GM20431 (cell line): ENCODE data around the gene LRRC32.
"Not testable (repeated sequence)": the region's sequence is repeated elsewhere in the genome, so short reads cannot be mapped to it uniquely, and the experiment has no call there.

Source experiments
- in situ Hi-C: fragments of 300-500 bp; cut with MseI, MboI; formaldehyde crosslinking; loops from one replicate; pipeline ENCODE4 v1.15.0; 2020; ENCODE audit warnings: low sequenced_read_pairs; ENCODE audit not compliant: unreplicated experiment

LRRC32 gene

GRCh38 chr11:76622493-76623094 lies 48.0 kb downstream of the LRRC32 start:
- in situ Hi-C loops: no loop called here

GRCh38 chr11:76621868-76622267 lies 48.7 kb downstream of the LRRC32 start:
- in situ Hi-C loops: no loop called here

DNA sequence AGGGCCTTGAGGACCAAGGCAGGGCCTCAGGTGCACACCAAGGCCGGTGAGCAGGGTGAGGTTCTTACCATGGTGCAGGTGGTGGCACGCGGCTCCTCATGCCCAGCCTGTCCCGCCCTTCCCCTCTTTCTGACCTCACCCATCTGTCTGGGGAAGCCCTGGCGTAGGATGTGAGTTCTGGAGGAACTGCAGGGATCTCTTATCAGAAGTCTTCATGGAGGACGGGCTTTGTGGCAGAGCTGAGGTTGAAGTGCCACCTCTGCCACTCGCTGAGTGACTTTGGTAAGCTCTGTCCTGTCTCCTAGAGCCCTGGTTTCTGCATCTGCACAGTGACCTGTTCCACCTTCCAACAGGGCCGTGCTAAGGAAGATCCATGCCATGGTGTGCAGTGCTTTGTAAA lies 49.1 kb downstream of the LRRC32 start:
- in situ Hi-C loops: no loop called here

DNA sequence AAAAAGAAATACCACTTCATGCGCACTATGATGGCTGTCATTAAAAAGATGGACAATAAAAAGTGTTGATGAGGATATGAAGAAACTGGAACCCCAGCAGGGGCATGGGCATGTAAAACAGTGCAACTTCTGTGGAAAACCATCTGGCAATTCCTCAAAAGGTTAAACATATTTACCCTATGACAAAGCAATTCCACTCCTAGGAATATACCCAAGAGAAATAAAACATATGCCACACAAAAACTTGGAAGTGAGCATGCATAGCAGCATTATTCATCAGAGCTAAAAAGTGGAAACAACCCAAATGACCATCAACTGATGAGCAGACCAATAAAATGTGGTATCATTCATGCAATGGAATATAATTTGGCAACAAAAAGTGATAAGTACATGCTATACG lies 50.1 kb downstream of the LRRC32 start:
- in situ Hi-C loops: no loop called here

DNA sequence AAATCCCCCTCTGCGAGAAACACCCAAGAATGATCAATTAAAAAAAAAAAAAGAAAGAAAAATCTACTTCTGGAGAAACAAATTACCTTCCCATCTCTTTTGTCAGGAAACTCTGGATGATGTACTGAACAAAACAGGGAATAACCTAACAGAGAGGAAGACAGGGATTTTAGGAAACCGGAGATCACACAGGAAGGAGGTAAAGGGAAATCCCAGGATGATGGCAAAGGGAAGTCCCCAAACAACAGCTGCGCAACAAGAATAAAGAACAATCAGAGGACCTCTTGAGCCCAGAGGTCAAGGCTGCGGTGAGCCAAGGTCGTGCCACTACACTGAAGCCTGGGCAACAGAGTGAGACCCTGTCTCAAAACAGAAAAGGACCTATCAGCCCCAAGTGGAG lies 50.7 kb downstream of the LRRC32 start:
- in situ Hi-C loops: not testable (repeated sequence)

DNA sequence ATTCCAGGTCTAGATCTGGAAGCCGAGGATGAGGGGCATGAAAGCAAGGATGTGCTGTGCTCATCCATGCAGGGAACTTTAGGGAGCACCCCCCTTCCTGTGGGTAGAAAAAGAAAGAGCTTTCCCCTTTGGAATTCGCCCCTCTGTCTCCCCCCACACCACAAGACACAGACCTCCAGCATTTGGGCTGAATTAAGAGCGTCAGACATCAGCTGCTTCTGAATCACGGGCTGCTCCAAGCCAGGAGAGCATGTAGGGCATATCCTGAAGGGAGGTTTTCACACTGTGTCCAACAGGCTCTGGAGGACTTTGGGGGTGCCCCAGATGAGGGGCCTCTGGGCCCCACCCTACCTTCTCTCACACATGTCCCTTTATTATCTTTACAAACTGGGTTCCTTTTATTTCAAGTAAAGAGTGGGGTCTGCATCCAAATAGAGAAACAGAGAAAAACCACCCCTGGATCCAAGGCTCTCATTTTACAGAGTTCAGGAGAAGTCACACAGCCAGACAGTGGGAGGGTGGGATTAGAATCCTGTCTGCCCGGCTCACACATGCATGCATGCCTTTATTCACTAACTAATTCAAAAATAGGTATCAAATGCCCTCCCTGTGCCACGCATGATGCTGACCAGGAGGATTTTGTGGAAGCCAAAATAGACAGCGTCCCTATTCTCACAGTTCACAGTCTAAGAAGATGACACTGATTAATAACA lies 52.8 kb downstream of the LRRC32 start:
- in situ Hi-C loops: no loop called here

DNA sequence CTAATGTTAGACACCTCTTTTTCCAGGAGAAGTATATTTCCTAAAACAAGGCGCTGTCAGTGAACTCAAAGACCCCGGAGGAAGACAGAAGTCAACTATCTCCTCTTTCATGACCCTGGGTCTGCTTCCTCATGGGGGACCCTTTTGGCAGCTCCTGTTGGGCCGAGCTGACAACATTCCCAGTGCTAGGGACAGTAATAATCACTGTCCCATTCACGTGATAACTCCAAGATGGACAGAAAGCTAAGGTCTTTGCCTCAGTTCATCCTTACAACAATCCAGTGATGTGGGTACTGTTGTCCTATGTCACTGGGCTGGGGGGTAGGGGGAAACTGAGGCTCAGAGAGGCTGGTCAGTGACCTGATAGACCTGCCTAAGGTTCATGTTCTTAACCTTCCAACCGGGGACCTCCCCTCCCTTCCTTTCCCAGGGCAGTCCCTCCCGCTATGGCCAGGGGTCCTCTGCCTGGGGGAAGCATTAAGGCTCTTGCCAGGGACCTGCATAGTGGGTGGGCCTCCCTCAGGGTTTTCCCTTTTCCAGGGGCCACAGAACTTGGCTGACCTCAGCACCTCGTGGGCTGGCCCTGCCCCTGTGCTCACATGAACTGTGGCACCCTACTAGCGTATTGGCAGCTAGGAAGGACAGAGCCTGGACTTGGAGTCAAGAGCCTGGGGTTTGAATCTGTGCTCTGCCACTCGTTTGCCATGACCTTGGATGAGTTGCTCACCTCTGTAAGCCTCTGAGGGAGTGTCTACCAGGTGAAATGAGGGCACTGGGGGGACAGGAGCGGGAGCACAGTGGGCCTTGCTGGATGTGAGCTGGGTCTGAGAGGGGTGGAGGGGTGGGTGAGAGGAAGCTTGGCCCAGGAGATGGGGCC lies 53.6 kb downstream of the LRRC32 start:
- in situ Hi-C loops: no loop called here

DNA sequence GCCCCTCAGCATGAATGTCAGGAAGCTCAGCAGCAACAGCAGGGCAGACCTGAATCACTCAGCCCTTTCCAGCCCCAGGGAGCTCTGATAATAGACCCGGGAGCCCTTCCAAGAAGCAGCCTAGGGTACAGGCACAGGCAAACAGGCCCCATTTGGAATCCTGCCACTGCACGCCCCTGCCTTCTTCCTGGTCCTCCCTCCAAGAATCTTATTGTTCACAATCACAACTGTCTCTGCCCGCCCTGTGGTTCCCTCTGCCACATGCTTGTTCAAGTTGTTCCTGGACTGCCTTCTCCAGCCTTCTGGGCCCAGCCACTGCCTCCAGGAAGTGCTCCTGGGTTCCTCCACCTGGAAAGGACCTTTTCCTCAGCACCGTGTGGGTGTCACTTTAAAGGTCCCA lies 54.6 kb downstream of the LRRC32 start:
- in situ Hi-C loops: no loop called here

DNA sequence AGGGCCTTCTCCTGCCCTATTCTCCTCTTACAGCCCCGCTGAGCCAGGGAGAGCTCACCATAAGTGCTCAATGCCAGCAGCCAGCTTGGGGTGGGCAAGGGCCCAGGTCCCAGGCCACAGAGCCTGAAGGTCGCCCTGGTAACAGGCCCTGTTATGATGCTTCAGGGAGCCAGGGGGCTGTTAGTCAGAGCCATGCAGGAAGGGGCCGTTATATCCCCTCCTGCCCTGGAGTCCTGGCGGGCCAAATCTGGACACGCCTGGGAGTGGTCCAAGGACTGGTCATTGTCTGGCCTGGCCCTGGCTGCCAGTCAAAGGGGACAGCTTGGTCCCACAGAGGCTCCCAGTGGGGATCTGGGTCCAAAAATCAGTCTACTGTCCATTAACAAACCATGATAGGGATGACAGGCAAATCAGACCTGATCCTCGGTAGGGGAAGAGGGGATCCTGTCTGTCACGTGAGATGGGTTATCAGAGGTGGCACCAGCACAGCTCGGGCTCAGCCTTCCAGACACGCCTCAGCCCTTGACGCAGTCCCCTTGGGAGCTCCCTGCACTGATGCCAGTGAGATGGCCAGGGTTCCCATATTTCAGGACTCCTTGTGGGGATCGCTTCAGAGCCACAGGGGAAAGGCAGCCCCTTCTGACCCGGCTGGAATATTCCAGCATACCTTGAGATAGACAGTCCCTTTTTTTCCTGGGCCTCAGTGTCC lies 55.9 kb downstream of the LRRC32 start:
- in situ Hi-C loops: no loop called here

GRCh38 chr11:76613901-76614300 lies 56.6 kb downstream of the LRRC32 start:
- in situ Hi-C loops: no loop called here

GRCh38 chr11:76612226-76612625 lies 58.3 kb downstream of the LRRC32 start:
- in situ Hi-C loops: no loop called here

- in situ Hi-C loops: no loop called here
Measured at GRCh38 chr11:76610871-76611475, 59.6 kb downstream of the LRRC32 start.

DNA sequence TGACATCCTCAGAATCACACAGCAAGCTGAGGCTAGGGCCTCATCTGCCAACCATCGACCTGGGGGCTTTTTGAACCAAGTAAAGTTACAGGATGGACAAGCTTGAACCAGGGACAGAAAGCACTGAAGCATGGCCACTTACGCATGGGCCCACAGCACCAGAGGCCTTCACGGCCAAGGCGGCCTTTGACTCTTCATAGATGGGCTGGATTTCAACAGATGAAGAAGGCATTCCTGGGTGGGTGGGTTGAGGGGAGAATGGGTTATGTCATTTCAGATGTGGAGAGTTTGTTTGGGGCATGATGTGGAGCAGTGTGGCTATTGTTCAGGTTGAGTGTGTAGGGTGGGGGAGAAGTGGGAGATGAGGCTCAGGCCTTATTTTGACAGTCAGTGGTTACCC lies 60.2 kb downstream of the LRRC32 start:
- in situ Hi-C loops: no loop called here

- in situ Hi-C loops: loop anchor here (10.0 kb wide), 1 partner anchor 75 kb away; no protein-coding TSS in a partner anchor
Measured at GRCh38 chr11:76609736-76610370, 60.7 kb downstream of the LRRC32 start.

GRCh38 chr11:76608879-76609460 lies 61.6 kb downstream of the LRRC32 start:
- in situ Hi-C loops: loop anchor here (10.0 kb wide), 1 partner anchor 76 kb away; no protein-coding TSS in a partner anchor

GRCh38 chr11:76608228-76608627 lies 62.3 kb downstream of the LRRC32 start:
- in situ Hi-C loops: loop anchor here (10.0 kb wide), 1 partner anchor 77 kb away; no protein-coding TSS in a partner anchor
